SK-N-SH (cell line): ENCODE data around the gene SCRN2.

Experiments used
- CTCF ChIP-seq: fragments of 200-600 bp; sonication (generic); IDR thresholded peaks from 2 replicates; pipeline ENCODE4 v1.6.1; 2017; ENCODE audit warnings: antibody characterized with exemption, mild to moderate bottlenecking, moderate library complexity
- EP300 ChIP-seq, 2 experiments: IDR thresholded peaks; 2 replicates each; pipeline versions ENCODE4 v1.4.0 to v1.6.1; 2012; ENCODE audit warnings: borderline replicate concordance in 1 of 2, low read depth in 1 of 2, low read length in 1 of 2
- EZH2phosphoT487 ChIP-seq: fragments of 200-600 bp; sonication (generic); IDR thresholded peaks from 2 replicates; pipeline ENCODE4 v1.6.1; 2017; ENCODE audit warnings: low read depth, mixed run types, mild to moderate bottlenecking, antibody characterized with exemption, moderate library complexity, borderline replicate concordance
- POLR2AphosphoS5 ChIP-seq: IDR thresholded peaks from 2 replicates; pipeline ENCODE4 v1.6.1; 2012; ENCODE audit warnings: low read depth, low read length
- RAD21 ChIP-seq: IDR thresholded peaks from 2 replicates; pipeline ENCODE4 v1.6.1; 2012; ENCODE audit warnings: mild to moderate bottlenecking, low read length
- RXRA ChIP-seq: IDR thresholded peaks from 2 replicates; pipeline ENCODE4 v1.4.0; 2012; ENCODE audit warnings: low read depth, mild to moderate bottlenecking, borderline replicate concordance
- TAF1 ChIP-seq: IDR thresholded peaks from 2 replicates; pipeline ENCODE4 v1.6.1; 2012; ENCODE audit warnings: low read depth, mild to moderate bottlenecking, low read length, moderate library complexity, borderline replicate concordance
- TF ChIP-seq, protein P1 (sequence below): IDR thresholded peaks from 2 replicates; pipeline ENCODE4 v1.6.1; 2012; ENCODE audit warnings: mild to moderate bottlenecking, low read depth, low read length, moderate library complexity
- TF ChIP-seq, protein P2 (sequence below): IDR thresholded peaks from 2 replicates; pipeline ENCODE4; 2012
- TF ChIP-seq, protein P3 (sequence below): IDR thresholded peaks from 2 replicates; pipeline ENCODE4 v1.4.0; 2012; ENCODE audit warnings: low read depth, borderline replicate concordance
- TF ChIP-seq, protein P4 (sequence below): fragments of 150-350 bp; IDR thresholded peaks from 2 replicates; pipeline ENCODE4 v1.6.1; 2017; ENCODE audit warnings: antibody characterized with exemption, low read length, low read depth, borderline replicate concordance

- TF ChIP-seq CTCF = peak; percentile 57
- TF ChIP-seq, protein P1, sequence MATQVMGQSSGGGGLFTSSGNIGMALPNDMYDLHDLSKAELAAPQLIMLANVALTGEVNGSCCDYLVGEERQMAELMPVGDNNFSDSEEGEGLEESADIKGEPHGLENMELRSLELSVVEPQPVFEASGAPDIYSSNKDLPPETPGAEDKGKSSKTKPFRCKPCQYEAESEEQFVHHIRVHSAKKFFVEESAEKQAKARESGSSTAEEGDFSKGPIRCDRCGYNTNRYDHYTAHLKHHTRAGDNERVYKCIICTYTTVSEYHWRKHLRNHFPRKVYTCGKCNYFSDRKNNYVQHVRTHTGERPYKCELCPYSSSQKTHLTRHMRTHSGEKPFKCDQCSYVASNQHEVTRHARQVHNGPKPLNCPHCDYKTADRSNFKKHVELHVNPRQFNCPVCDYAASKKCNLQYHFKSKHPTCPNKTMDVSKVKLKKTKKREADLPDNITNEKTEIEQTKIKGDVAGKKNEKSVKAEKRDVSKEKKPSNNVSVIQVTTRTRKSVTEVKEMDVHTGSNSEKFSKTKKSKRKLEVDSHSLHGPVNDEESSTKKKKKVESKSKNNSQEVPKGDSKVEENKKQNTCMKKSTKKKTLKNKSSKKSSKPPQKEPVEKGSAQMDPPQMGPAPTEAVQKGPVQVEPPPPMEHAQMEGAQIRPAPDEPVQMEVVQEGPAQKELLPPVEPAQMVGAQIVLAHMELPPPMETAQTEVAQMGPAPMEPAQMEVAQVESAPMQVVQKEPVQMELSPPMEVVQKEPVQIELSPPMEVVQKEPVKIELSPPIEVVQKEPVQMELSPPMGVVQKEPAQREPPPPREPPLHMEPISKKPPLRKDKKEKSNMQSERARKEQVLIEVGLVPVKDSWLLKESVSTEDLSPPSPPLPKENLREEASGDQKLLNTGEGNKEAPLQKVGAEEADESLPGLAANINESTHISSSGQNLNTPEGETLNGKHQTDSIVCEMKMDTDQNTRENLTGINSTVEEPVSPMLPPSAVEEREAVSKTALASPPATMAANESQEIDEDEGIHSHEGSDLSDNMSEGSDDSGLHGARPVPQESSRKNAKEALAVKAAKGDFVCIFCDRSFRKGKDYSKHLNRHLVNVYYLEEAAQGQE = peak; percentile 42; the same call in 1 of the 2 replicates
- TF ChIP-seq, protein P2, sequence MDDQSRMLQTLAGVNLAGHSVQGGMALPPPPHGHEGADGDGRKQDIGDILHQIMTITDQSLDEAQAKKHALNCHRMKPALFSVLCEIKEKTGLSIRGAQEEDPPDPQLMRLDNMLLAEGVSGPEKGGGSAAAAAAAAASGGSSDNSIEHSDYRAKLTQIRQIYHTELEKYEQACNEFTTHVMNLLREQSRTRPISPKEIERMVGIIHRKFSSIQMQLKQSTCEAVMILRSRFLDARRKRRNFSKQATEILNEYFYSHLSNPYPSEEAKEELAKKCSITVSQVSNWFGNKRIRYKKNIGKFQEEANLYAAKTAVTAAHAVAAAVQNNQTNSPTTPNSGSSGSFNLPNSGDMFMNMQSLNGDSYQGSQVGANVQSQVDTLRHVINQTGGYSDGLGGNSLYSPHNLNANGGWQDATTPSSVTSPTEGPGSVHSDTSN = no peak
- TF ChIP-seq, protein P3, sequence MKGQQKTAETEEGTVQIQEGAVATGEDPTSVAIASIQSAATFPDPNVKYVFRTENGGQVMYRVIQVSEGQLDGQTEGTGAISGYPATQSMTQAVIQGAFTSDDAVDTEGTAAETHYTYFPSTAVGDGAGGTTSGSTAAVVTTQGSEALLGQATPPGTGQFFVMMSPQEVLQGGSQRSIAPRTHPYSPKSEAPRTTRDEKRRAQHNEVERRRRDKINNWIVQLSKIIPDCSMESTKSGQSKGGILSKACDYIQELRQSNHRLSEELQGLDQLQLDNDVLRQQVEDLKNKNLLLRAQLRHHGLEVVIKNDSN = no peak
- TF ChIP-seq POLR2AphosphoS5 = peak; percentile 83
- peak; percentile 80 for TF ChIP-seq TAF1
- TF ChIP-seq EP300 (IDR thresholded peaks at IDR 0.05; ENCODE audit: borderline replicate concordance in 1 of 2, low read depth in 1 of 2, low read length in 1 of 2) = no peak
- TF ChIP-seq EZH2phosphoT487 = no peak
- TF ChIP-seq RXRA = no peak
- TF ChIP-seq, protein P4, sequence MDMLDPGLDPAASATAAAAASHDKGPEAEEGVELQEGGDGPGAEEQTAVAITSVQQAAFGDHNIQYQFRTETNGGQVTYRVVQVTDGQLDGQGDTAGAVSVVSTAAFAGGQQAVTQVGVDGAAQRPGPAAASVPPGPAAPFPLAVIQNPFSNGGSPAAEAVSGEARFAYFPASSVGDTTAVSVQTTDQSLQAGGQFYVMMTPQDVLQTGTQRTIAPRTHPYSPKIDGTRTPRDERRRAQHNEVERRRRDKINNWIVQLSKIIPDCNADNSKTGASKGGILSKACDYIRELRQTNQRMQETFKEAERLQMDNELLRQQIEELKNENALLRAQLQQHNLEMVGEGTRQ = no peak
- peak; percentile 15; the same call in 1 of the 2 replicates for TF ChIP-seq RAD21
These were observed 19.4 kb downstream of the SCRN2 start, which contains the start of gene OSBPL7 for GRCh38 chr17:47821424-47822391.
